ENCODE data around the gene ARHGAP26. TPM values are rescaled to one million over a fixed set of nuclear protein-coding genes. Genes with fewer than 3 reads are reported as not detected.
A peak's percentile ranks its signal among the peaks of the same experiment; 100 is the strongest.

Gene ARHGAP26
- total RNA-seq, 1 donor from 2014 or later: 17.1 TPM

DNA sequence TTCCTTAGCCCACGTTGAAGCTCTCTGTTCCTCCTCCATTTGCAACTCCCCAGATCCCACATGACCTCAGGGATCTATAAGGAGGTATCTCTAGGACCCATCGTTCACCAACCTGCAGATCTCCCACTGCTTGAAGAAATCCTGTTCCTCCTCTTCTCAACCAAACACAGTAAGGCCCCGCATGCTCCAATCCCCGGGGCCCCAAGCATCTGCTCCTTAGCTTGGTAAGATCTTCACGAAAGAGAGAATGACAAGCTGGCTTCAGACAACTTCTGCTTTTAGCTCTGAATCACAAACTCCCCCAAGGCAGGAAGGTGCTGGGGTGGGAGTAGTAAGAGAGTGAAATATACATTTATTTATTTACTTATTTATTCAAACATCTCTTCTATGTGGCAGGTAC lies 33.0 kb upstream of the ARHGAP26 start:
- TF ChIP-seq CTCF (IDR thresholded peaks at IDR 0.05; ENCODE audit: insufficient read depth, low read length, severe bottlenecking): no peak
- H3K4me3 ChIP-seq (ENCODE audit: low read depth, low read length): no peak overlapping the region
- FAIRE-seq (no peak), DNase-seq (ENCODE audit: low read depth) (no peak)
- no peaks in the 10 kb centered on the region for H3K27me3 ChIP-seq (ENCODE audit: control insufficient read depth, insufficient read depth, low read length)
- H3K36me3 ChIP-seq (ENCODE audit: control insufficient read depth, insufficient read depth, low read length): no peaks in the 10 kb centered on the region

DNA sequence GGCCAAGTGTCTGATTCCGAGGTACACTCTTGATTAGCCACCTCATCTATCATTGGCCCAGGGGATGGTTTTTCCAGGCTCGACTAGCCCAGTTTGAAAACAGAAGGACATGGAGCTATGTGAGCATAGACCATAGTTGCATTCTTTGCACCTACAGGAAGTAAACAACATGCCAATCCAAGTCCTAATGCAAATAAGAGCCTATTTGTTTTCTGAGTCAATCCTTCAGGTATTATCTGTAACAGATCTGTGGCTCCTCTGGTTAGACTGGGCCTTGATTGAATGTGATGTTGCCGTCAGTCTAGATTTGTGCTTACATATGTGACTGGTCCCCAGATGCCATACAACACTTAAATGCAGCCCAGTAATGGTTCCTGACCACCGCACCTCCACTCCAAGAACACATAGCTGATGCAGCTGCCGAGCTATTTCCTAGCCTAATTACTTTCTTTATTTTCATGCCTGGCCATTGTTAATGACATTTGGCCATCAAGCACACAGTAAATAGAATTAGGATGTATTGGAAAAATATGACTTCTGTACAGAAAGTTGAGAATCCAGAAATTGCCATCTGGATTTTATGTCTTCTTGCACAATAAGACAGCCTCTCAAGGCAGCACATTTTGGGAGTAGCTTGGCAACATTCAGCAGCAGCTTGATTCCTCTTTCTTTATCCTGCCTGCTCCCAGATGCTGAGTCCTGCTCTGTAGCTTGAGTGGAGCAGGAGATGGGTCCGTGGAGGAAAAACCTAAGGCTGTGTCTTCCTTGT lies 29.5 kb upstream of the ARHGAP26 start:
- TF ChIP-seq CTCF (IDR thresholded peaks at IDR 0.05; ENCODE audit: insufficient read depth, low read length, severe bottlenecking): no peak
- no peak overlapping the region for H3K4me3 ChIP-seq (ENCODE audit: low read depth, low read length)
- no peak for FAIRE-seq
- DNase-seq (ENCODE audit: low read depth): peak; percentile 84
- H3K36me3 ChIP-seq (ENCODE audit: control insufficient read depth, insufficient read depth, low read length): no peaks in the 10 kb centered on the region
- H3K27me3 ChIP-seq (ENCODE audit: control insufficient read depth, insufficient read depth, low read length): no peaks in the 10 kb centered on the region

- Histone ChIP-seq H3K4me3 (ENCODE audit: low read depth, low read length) (no peak overlapping the region), H3K27me3 (ENCODE audit: control insufficient read depth, insufficient read depth, low read length) (no peaks in the 10 kb centered on the region), H3K36me3 (ENCODE audit: control insufficient read depth, insufficient read depth, low read length) (no peaks in the 10 kb centered on the region)
- no peak for TF ChIP-seq CTCF (IDR thresholded peaks at IDR 0.05; ENCODE audit: insufficient read depth, low read length, severe bottlenecking)
- FAIRE-seq: no peak
- DNase-seq (ENCODE audit: low read depth): peak; percentile 50
Observed at GRCh38 chr5:142743592-142744441, 26.4 kb upstream of the ARHGAP26 start.

DNA sequence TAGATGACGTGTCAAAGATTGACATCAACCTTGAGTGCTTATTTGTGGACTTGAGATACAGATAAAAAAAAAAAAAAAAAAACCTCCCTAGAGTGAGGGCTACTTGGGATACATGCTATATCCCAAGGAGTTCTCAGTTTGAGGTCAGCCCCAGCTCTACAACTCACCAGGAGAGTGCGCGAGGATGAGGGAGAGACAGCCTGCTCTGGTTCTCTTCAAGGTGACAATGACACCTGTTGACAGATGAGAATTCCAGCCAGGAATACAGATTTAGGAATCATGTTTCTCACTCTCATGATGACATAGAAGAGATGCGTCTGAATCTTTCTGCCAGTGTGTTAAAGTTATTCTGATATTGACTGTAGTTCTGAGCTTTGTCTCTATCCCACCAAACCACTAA lies 24.9 kb upstream of the ARHGAP26 start:
- no peak for DNase-seq (ENCODE audit: low read depth)
- no peaks in the 10 kb centered on the region for H3K36me3 ChIP-seq (ENCODE audit: control insufficient read depth, insufficient read depth, low read length)
- no peak for TF ChIP-seq CTCF (IDR thresholded peaks at IDR 0.05; ENCODE audit: insufficient read depth, low read length, severe bottlenecking)
- no peaks in the 10 kb centered on the region for H3K27me3 ChIP-seq (ENCODE audit: control insufficient read depth, insufficient read depth, low read length)
- no peak for FAIRE-seq
- no peak overlapping the region for H3K4me3 ChIP-seq (ENCODE audit: low read depth, low read length)

- DNase-seq (ENCODE audit: low read depth) (no peak), FAIRE-seq (no peak)
- H3K4me3 ChIP-seq (ENCODE audit: low read depth, low read length): no peak overlapping the region
- H3K27me3 ChIP-seq (ENCODE audit: control insufficient read depth, insufficient read depth, low read length): no peaks in the 10 kb centered on the region
- TF ChIP-seq CTCF (IDR thresholded peaks at IDR 0.05; ENCODE audit: insufficient read depth, low read length, severe bottlenecking): no peak
- H3K36me3 ChIP-seq (ENCODE audit: control insufficient read depth, insufficient read depth, low read length): no peaks in the 10 kb centered on the region
Observed at GRCh38 chr5:142746532-142747433, 23.4 kb upstream of the ARHGAP26 start.

Data from bronchial epithelial cell (primary cell).